Measurements from ENCODE around the gene MELK.

The MELK gene

GRCh38 chr9:36603006-36603405 lies 30.3 kb downstream of the MELK start:
- H3K27ac Mint-ChIP-seq, result no peak overlapping the region
- H3K27me3 Mint-ChIP-seq, result no peaks in the 10 kb centered on the region
- no peak overlapping the region for H3K4me3 Mint-ChIP-seq
- H3K9me3 Mint-ChIP-seq, result no peaks in the 10 kb centered on the region
- peaks cover 86% of the 10 kb centered on the region for H3K36me3 Mint-ChIP-seq (ENCODE audit: low read depth)
- DNase-seq, result no peak
- peaks cover 7% of the 10 kb centered on the region for H3K4me1 Mint-ChIP-seq (ENCODE audit: low read depth)

- no peak overlapping the region for H3K4me3 Mint-ChIP-seq
- no peak overlapping the region for H3K27ac Mint-ChIP-seq
- H3K4me1 Mint-ChIP-seq (ENCODE audit: low read depth), result no peaks in the 10 kb centered on the region
- peaks cover 74% of the 10 kb centered on the region for H3K36me3 Mint-ChIP-seq (ENCODE audit: low read depth)
- no peak for DNase-seq
- H3K9me3 Mint-ChIP-seq, result no peaks in the 10 kb centered on the region
- no peaks in the 10 kb centered on the region for H3K27me3 Mint-ChIP-seq
Observed at GRCh38 chr9:36609306-36609705, 36.6 kb downstream of the MELK start.

- H3K9me3 Mint-ChIP-seq, result no peaks in the 10 kb centered on the region
- peaks cover 21% of the 10 kb centered on the region for H3K36me3 Mint-ChIP-seq (ENCODE audit: low read depth)
- no peak overlapping the region for H3K4me3 Mint-ChIP-seq
- no peak overlapping the region for H3K27ac Mint-ChIP-seq
- no peaks in the 10 kb centered on the region for H3K27me3 Mint-ChIP-seq
- no peak for DNase-seq
- H3K4me1 Mint-ChIP-seq (ENCODE audit: low read depth), result no peaks in the 10 kb centered on the region
Observed at GRCh38 chr9:36622121-36622520, 49.4 kb downstream of the MELK start.

GRCh38 chr9:36623280-36623679 lies 50.6 kb downstream of the MELK start:
- Mint-ChIP-seq H3K27me3 (no peaks in the 10 kb centered on the region), H3K4me3 (no peak overlapping the region), H3K36me3 (ENCODE audit: low read depth) (peaks cover 18% of the 10 kb centered on the region), H3K27ac (no peak overlapping the region), H3K4me1 (ENCODE audit: low read depth) (no peaks in the 10 kb centered on the region), H3K9me3 (no peaks in the 10 kb centered on the region)
- DNase-seq, result no peak

- H3K9me3 Mint-ChIP-seq, result no peaks in the 10 kb centered on the region
- H3K36me3 Mint-ChIP-seq (ENCODE audit: low read depth), result peaks cover 29% of the 10 kb centered on the region
- no peak overlapping the region for H3K4me3 Mint-ChIP-seq
- DNase-seq, result no peak
- no peak overlapping the region for H3K27ac Mint-ChIP-seq
- no peaks in the 10 kb centered on the region for H3K27me3 Mint-ChIP-seq
- no peaks in the 10 kb centered on the region for H3K4me1 Mint-ChIP-seq (ENCODE audit: low read depth)
Observed at GRCh38 chr9:36625006-36625615, 52.4 kb downstream of the MELK start.

GRCh38 chr9:36632892-36633291 lies 60.2 kb downstream of the MELK start:
- Mint-ChIP-seq H3K27ac (no peak overlapping the region), H3K36me3 (ENCODE audit: low read depth) (peaks cover 64% of the 10 kb centered on the region), H3K9me3 (no peaks in the 10 kb centered on the region), H3K4me3 (no peak overlapping the region), H3K27me3 (no peaks in the 10 kb centered on the region), H3K4me1 (ENCODE audit: low read depth) (no peaks in the 10 kb centered on the region)
- DNase-seq, result no peak

GRCh38 chr9:36637491-36638270 lies 65.0 kb downstream of the MELK start:
- Mint-ChIP-seq H3K36me3 (ENCODE audit: low read depth) (peaks cover 64% of the 10 kb centered on the region), H3K27me3 (no peaks in the 10 kb centered on the region)

GRCh38 chr9:36640771-36641381 lies 68.2 kb downstream of the MELK start:
- Mint-ChIP-seq H3K27ac (no peak overlapping the region), H3K4me1 (ENCODE audit: low read depth) (no peaks in the 10 kb centered on the region), H3K36me3 (ENCODE audit: low read depth) (peaks cover 64% of the 10 kb centered on the region), H3K4me3 (no peak overlapping the region), H3K9me3 (no peaks in the 10 kb centered on the region), H3K27me3 (no peaks in the 10 kb centered on the region)
- DNase-seq, result no peak

More at GRCh38 chr9:36637491-36638270, 65.0 kb downstream of the MELK start:
- Mint-ChIP-seq H3K9me3 (no peaks in the 10 kb centered on the region), H3K4me1 (ENCODE audit: low read depth) (no peaks in the 10 kb centered on the region), H3K4me3 (no peak overlapping the region), H3K27ac (no peak overlapping the region)
- DNase-seq, result no peak

- no peaks in the 10 kb centered on the region for H3K9me3 Mint-ChIP-seq
- H3K4me3 Mint-ChIP-seq, result no peak overlapping the region
- H3K36me3 Mint-ChIP-seq (ENCODE audit: low read depth), result peaks cover 71% of the 10 kb centered on the region
- no peaks in the 10 kb centered on the region for H3K4me1 Mint-ChIP-seq (ENCODE audit: low read depth)
- no peaks in the 10 kb centered on the region for H3K27me3 Mint-ChIP-seq
- no peak overlapping the region for H3K27ac Mint-ChIP-seq
- no peak for DNase-seq
Observed at GRCh38 chr9:36642817-36643216, 70.1 kb downstream of the MELK start.

GRCh38 chr9:36656842-36657241 lies 84.1 kb downstream of the MELK start:
- no peak overlapping the region for H3K27ac Mint-ChIP-seq
- H3K27me3 Mint-ChIP-seq, result no peaks in the 10 kb centered on the region
- H3K9me3 Mint-ChIP-seq, result no peaks in the 10 kb centered on the region
- DNase-seq, result no peak
- H3K36me3 Mint-ChIP-seq (ENCODE audit: low read depth), result peaks cover 84% of the 10 kb centered on the region
- no peak overlapping the region for H3K4me3 Mint-ChIP-seq
- no peaks in the 10 kb centered on the region for H3K4me1 Mint-ChIP-seq (ENCODE audit: low read depth)

- H3K4me1 Mint-ChIP-seq (ENCODE audit: low read depth), result no peaks in the 10 kb centered on the region
- no peak for DNase-seq
- no peak overlapping the region for H3K27ac Mint-ChIP-seq
- no peak overlapping the region for H3K4me3 Mint-ChIP-seq
- H3K36me3 Mint-ChIP-seq (ENCODE audit: low read depth), result peaks cover 70% of the 10 kb centered on the region
- no peaks in the 10 kb centered on the region for H3K27me3 Mint-ChIP-seq
- no peaks in the 10 kb centered on the region for H3K9me3 Mint-ChIP-seq
Observed at GRCh38 chr9:36659500-36659899, 86.8 kb downstream of the MELK start.

GRCh38 chr9:36664806-36665205 lies 92.1 kb downstream of the MELK start:
- Mint-ChIP-seq H3K4me3 (no peak overlapping the region), H3K9me3 (no peaks in the 10 kb centered on the region), H3K27ac (no peak overlapping the region), H3K27me3 (no peaks in the 10 kb centered on the region), H3K36me3 (ENCODE audit: low read depth) (peaks cover 66% of the 10 kb centered on the region), H3K4me1 (ENCODE audit: low read depth) (peaks cover 18% of the 10 kb centered on the region)
- DNase-seq, result no peak

- no peak for DNase-seq
- Mint-ChIP-seq H3K27me3 (no peaks in the 10 kb centered on the region), H3K4me1 (ENCODE audit: low read depth) (peaks cover 18% of the 10 kb centered on the region), H3K36me3 (ENCODE audit: low read depth) (peaks cover 65% of the 10 kb centered on the region), H3K4me3 (no peak overlapping the region), H3K27ac (no peak overlapping the region), H3K9me3 (no peaks in the 10 kb centered on the region)
Observed at GRCh38 chr9:36665387-36665786, 92.7 kb downstream of the MELK start.

- Mint-ChIP-seq H3K9me3 (no peaks in the 10 kb centered on the region), H3K36me3 (ENCODE audit: low read depth) (peaks cover 64% of the 10 kb centered on the region), H3K27me3 (no peaks in the 10 kb centered on the region), H3K27ac (no peak overlapping the region), H3K4me1 (ENCODE audit: low read depth) (peaks cover 18% of the 10 kb centered on the region), H3K4me3 (no peak overlapping the region)
- no peak for DNase-seq
Observed at GRCh38 chr9:36665921-36666431, 93.3 kb downstream of the MELK start.

- DNase-seq, result no peak
- H3K27ac Mint-ChIP-seq, result no peak overlapping the region
- H3K4me3 Mint-ChIP-seq, result no peak overlapping the region
- H3K27me3 Mint-ChIP-seq, result no peaks in the 10 kb centered on the region
- peaks cover 74% of the 10 kb centered on the region for H3K36me3 Mint-ChIP-seq (ENCODE audit: low read depth)
- no peaks in the 10 kb centered on the region for H3K9me3 Mint-ChIP-seq
- H3K4me1 Mint-ChIP-seq (ENCODE audit: low read depth), result peaks cover 15% of the 10 kb centered on the region
Observed at GRCh38 chr9:36671561-36671960, 98.9 kb downstream of the MELK start.

Data from activated T-cell treated with anti-CD3 and anti-CD28 coated beads, Interleukin-2, amount 50 U/mL, for 24 hours (primary cell).